ENCODE measurements around the gene IMMP2L.

DNA sequence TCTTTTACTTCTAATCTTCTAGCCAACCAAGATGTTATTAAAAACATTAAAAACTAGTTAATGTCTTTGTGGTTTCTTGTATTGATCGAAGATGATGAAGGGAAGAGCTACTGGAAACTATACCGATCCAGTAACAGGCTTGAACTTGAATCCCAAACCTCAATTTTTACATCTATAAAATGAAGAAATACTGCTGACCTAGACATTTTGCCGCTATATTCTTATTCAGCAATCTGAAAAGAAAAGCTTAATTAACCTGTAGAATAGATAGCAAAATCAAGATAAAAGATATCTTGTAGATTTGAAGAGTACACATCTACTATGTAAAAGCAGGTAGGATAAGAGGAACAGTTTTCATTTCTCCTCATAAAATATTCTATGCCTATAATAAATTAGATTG is 797.4 kb downstream of the IMMP2L start:
- no peak for TF ChIP-seq CTCF (IDR thresholded peaks at IDR 0.05; ENCODE audit: low read depth, low read length, missing input control)
- TF ChIP-seq FOXA1 (IDR thresholded peaks at IDR 0.05) = no peak
- TF ChIP-seq, protein P1, sequence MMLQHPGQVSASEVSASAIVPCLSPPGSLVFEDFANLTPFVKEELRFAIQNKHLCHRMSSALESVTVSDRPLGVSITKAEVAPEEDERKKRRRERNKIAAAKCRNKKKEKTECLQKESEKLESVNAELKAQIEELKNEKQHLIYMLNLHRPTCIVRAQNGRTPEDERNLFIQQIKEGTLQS (IDR thresholded peaks at IDR 0.05) = no peak
- no peak for TF ChIP-seq JUND (IDR thresholded peaks at IDR 0.05)
- no peak for TF ChIP-seq MAX (IDR thresholded peaks at IDR 0.05)
- TF ChIP-seq SP1 (IDR thresholded peaks at IDR 0.05) = no peak
- TF ChIP-seq YY1 (IDR thresholded peaks at IDR 0.05) = no peak
- TF ChIP-seq GABPA (IDR thresholded peaks at IDR 0.05 in 1 of 2, conservative IDR thresholded peaks at IDR 0.05 in 1 of 2) = no peak
- TF ChIP-seq, protein P2, sequence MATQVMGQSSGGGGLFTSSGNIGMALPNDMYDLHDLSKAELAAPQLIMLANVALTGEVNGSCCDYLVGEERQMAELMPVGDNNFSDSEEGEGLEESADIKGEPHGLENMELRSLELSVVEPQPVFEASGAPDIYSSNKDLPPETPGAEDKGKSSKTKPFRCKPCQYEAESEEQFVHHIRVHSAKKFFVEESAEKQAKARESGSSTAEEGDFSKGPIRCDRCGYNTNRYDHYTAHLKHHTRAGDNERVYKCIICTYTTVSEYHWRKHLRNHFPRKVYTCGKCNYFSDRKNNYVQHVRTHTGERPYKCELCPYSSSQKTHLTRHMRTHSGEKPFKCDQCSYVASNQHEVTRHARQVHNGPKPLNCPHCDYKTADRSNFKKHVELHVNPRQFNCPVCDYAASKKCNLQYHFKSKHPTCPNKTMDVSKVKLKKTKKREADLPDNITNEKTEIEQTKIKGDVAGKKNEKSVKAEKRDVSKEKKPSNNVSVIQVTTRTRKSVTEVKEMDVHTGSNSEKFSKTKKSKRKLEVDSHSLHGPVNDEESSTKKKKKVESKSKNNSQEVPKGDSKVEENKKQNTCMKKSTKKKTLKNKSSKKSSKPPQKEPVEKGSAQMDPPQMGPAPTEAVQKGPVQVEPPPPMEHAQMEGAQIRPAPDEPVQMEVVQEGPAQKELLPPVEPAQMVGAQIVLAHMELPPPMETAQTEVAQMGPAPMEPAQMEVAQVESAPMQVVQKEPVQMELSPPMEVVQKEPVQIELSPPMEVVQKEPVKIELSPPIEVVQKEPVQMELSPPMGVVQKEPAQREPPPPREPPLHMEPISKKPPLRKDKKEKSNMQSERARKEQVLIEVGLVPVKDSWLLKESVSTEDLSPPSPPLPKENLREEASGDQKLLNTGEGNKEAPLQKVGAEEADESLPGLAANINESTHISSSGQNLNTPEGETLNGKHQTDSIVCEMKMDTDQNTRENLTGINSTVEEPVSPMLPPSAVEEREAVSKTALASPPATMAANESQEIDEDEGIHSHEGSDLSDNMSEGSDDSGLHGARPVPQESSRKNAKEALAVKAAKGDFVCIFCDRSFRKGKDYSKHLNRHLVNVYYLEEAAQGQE (IDR thresholded peaks at IDR 0.05) = no peak
- TF ChIP-seq TAF1 (conservative IDR thresholded peaks at IDR 0.05) = no peak
- no peak for TF ChIP-seq FOXA2 (IDR thresholded peaks at IDR 0.05)
- TF ChIP-seq RAD21 (IDR thresholded peaks at IDR 0.05) = no peak
- TF ChIP-seq ZBTB33 (IDR thresholded peaks at IDR 0.05) = no peak
- TF ChIP-seq NR2F2 (IDR thresholded peaks at IDR 0.05) = no peak

Data from liver (tissue), 3 donors.